GM18508 (cell line): ENCODE results near the gene PARM1.

ENCODE experiments used
- ATAC-seq: cut with Tn5 transposase; IDR thresholded peaks from one replicate; pipeline ENCODE4 v1.9.1; 2021; ENCODE audit warnings: moderate number of reproducible peaks; ENCODE audit not compliant: insufficient read depth, unreplicated experiment

The PARM1 gene

GRCh38 chr4:74932832-74933561 lies at the start of gene PARM1:
Gene PARM1, plus strand, starts transcription at chr4:74933116. Its CDS starts 212 bp downstream, at chr4:74933328.
- ATAC-seq, result peak; percentile 30

GRCh38 chr4:74884266-74884665 lies 48.6 kb upstream of the PARM1 start:
- no peak for ATAC-seq

GRCh38 chr4:74886484-74886883 lies 46.4 kb upstream of the PARM1 start:
- no peak for ATAC-seq

- no peak for ATAC-seq
Measured at GRCh38 chr4:74890341-74890740, 42.6 kb upstream of the PARM1 start.

- ATAC-seq, result no peak
Measured at GRCh38 chr4:74891037-74891436, 41.9 kb upstream of the PARM1 start.

GRCh38 chr4:74893171-74893570 lies 39.7 kb upstream of the PARM1 start:
- no peak for ATAC-seq

- no peak for ATAC-seq
Measured at GRCh38 chr4:74896595-74896994, 36.3 kb upstream of the PARM1 start.

GRCh38 chr4:74897386-74897785 lies 35.5 kb upstream of the PARM1 start:
- no peak for ATAC-seq

- no peak for ATAC-seq
Measured at GRCh38 chr4:74900862-74901261, 32.1 kb upstream of the PARM1 start.

GRCh38 chr4:74904509-74905065 lies 28.3 kb upstream of the PARM1 start:
- ATAC-seq, result no peak

- no peak for ATAC-seq
Measured at GRCh38 chr4:74906771-74907170, 26.1 kb upstream of the PARM1 start.

- ATAC-seq, result peak; percentile 80
Measured at GRCh38 chr4:74919783-74920182, 13.1 kb upstream of the PARM1 start.

GRCh38 chr4:74920704-74921103 lies 12.2 kb upstream of the PARM1 start:
- ATAC-seq, result no peak

- ATAC-seq, result no peak
Measured at GRCh38 chr4:74921490-74921889, 11.4 kb upstream of the PARM1 start.

- ATAC-seq, result no peak
Measured at GRCh38 chr4:74926007-74926406, 6.9 kb upstream of the PARM1 start.

GRCh38 chr4:74930162-74930561 lies 2.8 kb upstream of the PARM1 start:
- ATAC-seq, result peak; percentile 61

- ATAC-seq, result no peak
Measured at GRCh38 chr4:74931376-74931775, 1.5 kb upstream of the PARM1 start.

- ATAC-seq, result no peak
Measured at GRCh38 chr4:74932010-74932409, 906 bp upstream of the PARM1 start.

GRCh38 chr4:74933562-74934015 lies 673 bp downstream of the PARM1 start:
- ATAC-seq, result no peak

GRCh38 chr4:74934016-74934831 lies 1.3 kb downstream of the PARM1 start:
- no peak for ATAC-seq

GRCh38 chr4:74934888-74935287 lies 2.0 kb downstream of the PARM1 start:
- no peak for ATAC-seq
